Measurements from ENCODE around the gene CD9. TPM values are rescaled to one million over a fixed set of nuclear protein-coding genes. Genes with fewer than 3 reads are reported as not detected.

The CD9 gene
- total RNA-seq, 2 experiments from 2014 or later, result 3.8 to 20.4 TPM

DNA sequence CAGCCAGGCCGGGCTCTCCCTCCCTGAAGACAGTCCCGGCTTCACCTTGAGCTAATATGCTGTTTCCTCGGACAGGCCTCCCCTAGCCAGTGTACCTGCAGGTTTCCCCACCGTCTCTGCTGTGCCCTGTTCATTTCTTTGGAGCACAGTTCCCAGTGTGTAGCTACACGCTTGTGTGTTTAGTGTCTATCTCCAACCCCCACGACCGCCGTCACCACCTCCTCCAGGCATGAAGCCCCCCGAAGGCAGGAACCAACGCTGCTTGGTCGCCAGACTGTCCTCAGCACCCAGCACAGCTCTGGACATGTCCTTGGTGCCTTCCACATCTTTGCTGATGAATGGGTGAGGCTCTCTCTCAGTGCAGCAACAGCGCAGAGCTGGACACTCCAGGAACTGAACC, 84.1 kb downstream of the CD9 start:
- DNase-seq, result no peak
- CTCF ChIA-PET, result interaction anchor here (0.6 to 5.9 kb wide), 25 partner anchors 8 to 305 kb away, joined by 3 to 45 read pairs (median 3); partner anchors contain the start of gene CD9

GRCh38 chr12:6285063-6285477, 84.9 kb downstream of the CD9 start:
- H3K4me3 Mint-ChIP-seq, result no peak overlapping the region
- H3K27me3 Mint-ChIP-seq, result peaks cover 23% of the 10 kb centered on the region
- CTCF ChIA-PET, result interaction anchor here (0.6 to 5.9 kb wide), 23 partner anchors 8 to 306 kb away, joined by 3 to 45 read pairs (median 4); partner anchors contain the start of gene CD9
- no peak overlapping the region for H3K27ac Mint-ChIP-seq
- DNase-seq (peak; percentile 71), ATAC-seq (peak; percentile 92)
- H3K9me3 Mint-ChIP-seq (ENCODE audit: low read depth), result no peaks in the 10 kb centered on the region
- peaks cover 2% of the 10 kb centered on the region for H3K4me1 Mint-ChIP-seq
- no peaks in the 10 kb centered on the region for H3K36me3 Mint-ChIP-seq

More for the DNA sequence above, 84.1 kb downstream of the CD9 start:
- H3K27ac Mint-ChIP-seq, result no peak overlapping the region
- H3K9me3 Mint-ChIP-seq (ENCODE audit: low read depth), result no peaks in the 10 kb centered on the region
- H3K4me1 Mint-ChIP-seq, result peaks cover 2% of the 10 kb centered on the region
- no peak overlapping the region for H3K4me3 Mint-ChIP-seq
- peaks cover 31% of the 10 kb centered on the region for H3K27me3 Mint-ChIP-seq
- no peaks in the 10 kb centered on the region for H3K36me3 Mint-ChIP-seq
- ATAC-seq, result no peak

DNA sequence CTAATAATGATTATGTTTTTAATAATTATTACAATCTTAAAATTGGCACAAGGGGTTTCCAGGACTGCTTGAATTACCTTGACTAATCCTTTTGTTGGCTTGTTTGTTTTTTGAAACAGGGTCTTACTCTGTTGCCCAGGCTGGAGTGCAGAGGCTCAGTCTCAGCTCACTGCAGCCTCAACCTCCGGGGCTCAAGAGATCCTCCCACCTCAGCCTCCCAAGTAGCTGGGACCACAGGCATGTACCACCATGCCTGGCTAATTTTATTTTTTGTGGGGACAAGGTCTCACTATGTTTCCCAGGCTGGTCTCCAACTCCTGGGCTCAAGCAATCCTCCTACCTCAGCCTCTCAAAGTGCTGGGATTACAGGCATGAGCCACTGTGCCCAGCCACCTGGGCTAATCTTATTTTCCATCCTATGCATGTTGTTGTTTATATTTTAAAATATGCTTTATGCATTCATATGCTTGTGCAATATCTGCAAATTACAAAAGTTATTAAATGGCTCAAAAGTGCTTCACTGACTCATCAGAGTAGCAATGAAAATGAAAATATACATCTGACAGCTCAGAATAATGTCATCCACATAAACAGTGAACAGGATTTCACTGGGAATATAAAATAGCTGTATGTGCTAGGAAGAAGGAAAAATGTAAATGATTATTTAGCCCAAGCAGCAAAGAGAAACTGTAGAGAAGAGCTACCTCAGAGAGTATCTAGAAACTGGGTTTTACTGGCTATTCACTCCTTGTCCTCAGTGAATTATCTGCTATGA, 85.5 kb downstream of the CD9 start:
- Mint-ChIP-seq H3K4me1 (peaks cover 2% of the 10 kb centered on the region), H3K36me3 (no peaks in the 10 kb centered on the region), H3K9me3 (ENCODE audit: low read depth) (no peaks in the 10 kb centered on the region), H3K27me3 (peaks cover 20% of the 10 kb centered on the region), H3K4me3 (no peak overlapping the region), H3K27ac (no peak overlapping the region)
- CTCF ChIA-PET, result interaction anchor here (0.6 to 5.9 kb wide), 18 partner anchors 9 to 296 kb away, joined by 3 to 45 read pairs (median 3); no protein-coding TSS in a partner anchor
- ATAC-seq, result no peak
- DNase-seq, result no peak

Other genes starting within 250 kb of the CD9 start
- gene VWF, start 75.7 kb upstream of the CD9 start, total RNA-seq, result under 1 TPM in 1 of 2 experiments, not detected in 1; 0.02 TPM
- not detected for gene PLEKHG6, start 110.3 kb downstream of the CD9 start, total RNA-seq
- gene TNFRSF1A, start 141.7 kb downstream of the CD9 start, total RNA-seq, result 10 to 100 TPM; 63.3 to 71.5 TPM
- under 1 TPM; 0.49 to 0.58 TPM for gene SCNN1A, start 175.2 kb downstream of the CD9 start, total RNA-seq
- under 1 TPM; 0.30 to 0.41 TPM for gene LTBR, start 183.8 kb downstream of the CD9 start, total RNA-seq
- 10 to 100 TPM; 44.9 to 67.3 TPM for gene CD27, start 244.6 kb downstream of the CD9 start, total RNA-seq

Data from activated CD8-positive, alpha-beta memory T cell treated with anti-CD3 and anti-CD28 coated beads, Interleukin-2, amount 10 ng/mL, durations not matched to agents 7 days and 5 days (primary cell).